HCT116 (cell line): ENCODE data around the gene AGTR1. TPM values are rescaled to one million over a fixed set of nuclear protein-coding genes. Genes with fewer than 3 reads are reported as not detected.

Experiments
- ATAC-seq: fragments of 200-7000 bp; cut with Tn5 transposase; 2 replicates; pipeline ENCODE4 v1.9.1; 2020; ENCODE audit warnings: mild to moderate bottlenecking, moderate library complexity
- BruUV-seq: library from RNA; stranded (reverse); fragments of 400-500 nt; replicated peaks from 2 replicates; lab custom pipeline; 2021; lab: Mats Ljungman, UMichigan
- CTCF ChIA-PET: fragments of 300-600 bp; sonication (Branson Sonifier 250); formaldehyde crosslinking; loops from one replicate; lab custom pipeline; 2021; ENCODE audit warnings: antibody characterized with exemption; lab: Charles Lee
- POLR2A ChIA-PET: fragments of 300-600, 350-600 bp; sonication (Branson Sonifier 250); formaldehyde crosslinking; loops from one replicate; lab custom pipeline; 2021; ENCODE audit warnings: antibody characterized with exemption; lab: Charles Lee
- RAD21 ChIA-PET, 2 experiments: fragments of 300-600 bp; sonication (Branson Sonifier 250); formaldehyde crosslinking; loops; one replicate each; lab custom pipeline; 2023; ENCODE audit warnings: low total read pairs in 2 of 2; ENCODE audit not compliant: uncharacterized antibody in 2 of 2, unreplicated experiment in 2 of 2, low non-redundant PET in 1 of 2; lab: Charles Lee
- DNase-seq: peaks from one replicate; pipeline ENCODE4 v3.0.0-alpha.2; 2010; ENCODE audit warnings: low read depth, low spot score
- H2AFZ ChIP-seq: fragments of 200-600 bp; shearing (Covaris generic), sonication (generic); 2 replicates; pipeline ENCODE4 v1.6.1; 2017; ENCODE audit warnings: low read depth, mixed run types, mixed read lengths, antibody characterized with exemption, low read length; ENCODE audit not compliant: poor library complexity, severe bottlenecking
- H3K27ac ChIP-seq: 2 replicates; pipeline ENCODE4 v1.5.1; 2012; ENCODE audit warnings: low read depth, low read length
- H3K27me3 ChIP-seq: fragments of 200-600 bp; sonication (generic); 2 replicates; pipeline ENCODE4 v1.6.1; 2016; ENCODE audit warnings: mixed run types, low read length, mixed read lengths; ENCODE audit not compliant: insufficient read depth
- H3K36me3 ChIP-seq, 2 experiments: fragments of 200-500 bp in 1 of 2; fragments of 200-600 bp in 1 of 2; sonication (Bioruptor generic) in 1 of 2; sonication (generic) in 1 of 2; 2 replicates each; pipeline versions ENCODE4 v1.5.1 to v1.6.1; 2014 to 2016; ENCODE audit warnings: low read length in 2 of 2, inconsistent platforms in 1 of 2, mixed read lengths in 1 of 2, mixed run types in 1 of 2; ENCODE audit not compliant: insufficient read depth in 2 of 2, control insufficient read depth in 1 of 2
- H3K4me1 ChIP-seq, 2 experiments: fragments of 200-600 bp in 1 of 2; sonication (generic) in 1 of 2; 2 replicates each; pipeline versions ENCODE4 v1.5.1 to v1.6.1; 2012 to 2017; ENCODE audit warnings: low read length in 2 of 2, inconsistent platforms in 1 of 2, mild to moderate bottlenecking in 1 of 2, mixed read lengths in 1 of 2, mixed run types in 1 of 2, moderate library complexity in 1 of 2; ENCODE audit not compliant: insufficient read depth in 2 of 2, control insufficient read depth in 1 of 2
- H3K4me2 ChIP-seq: fragments of 200-600 bp; sonication (generic); 2 replicates; pipeline ENCODE4 v1.6.1; 2017; ENCODE audit warnings: mixed run types, low read length, mixed read lengths
- H3K4me3 ChIP-seq, 2 experiments: fragments of 200-600 bp in 1 of 2; sonication (generic) in 1 of 2; replicated peaks in 1 of 2; 2 replicates each; pipeline ENCODE4 v1.5.1; 2011 to 2016; ENCODE audit warnings: low read length in 2 of 2, control low read depth in 1 of 2, low read depth in 1 of 2, mild to moderate bottlenecking in 1 of 2, mixed read lengths in 1 of 2, mixed run types in 1 of 2
- H3K79me2 ChIP-seq: fragments of 200-600 bp; sonication (generic); 2 replicates; pipeline ENCODE4 v1.6.1; 2017; ENCODE audit warnings: mild to moderate bottlenecking, mixed run types, low read length, moderate library complexity, mixed read lengths; ENCODE audit not compliant: insufficient read depth
- H3K9ac ChIP-seq: fragments of 200-600 bp; sonication (generic); 2 replicates; pipeline ENCODE4 v1.6.1; 2016; ENCODE audit warnings: low read length, mixed read lengths
- H3K9me2 ChIP-seq: fragments of 200-600 bp; sonication (generic), shearing (Covaris generic); 2 replicates; pipeline ENCODE4 v1.6.1; 2017; ENCODE audit warnings: mixed run types, mild to moderate bottlenecking, moderate library complexity; ENCODE audit not compliant: insufficient read depth
- H3K9me3 ChIP-seq, 2 experiments: fragments of 200-500 bp in 1 of 2; fragments of 200-600 bp in 1 of 2; sonication (Bioruptor generic) in 1 of 2; sonication (generic) in 1 of 2; 2 replicates each; pipeline ENCODE4 v1.6.1; 2014 to 2017; ENCODE audit warnings: low read length in 2 of 2, mixed read lengths in 2 of 2, inconsistent platforms in 1 of 2, low read depth in 1 of 2, mild to moderate bottlenecking in 1 of 2, mixed run types in 1 of 2, moderate library complexity in 1 of 2; ENCODE audit not compliant: control insufficient read depth in 1 of 2, insufficient read depth in 1 of 2
- H4K20me1 ChIP-seq: fragments of 200-600 bp; sonication (generic), shearing (Covaris generic); 2 replicates; pipeline ENCODE4 v1.6.1; 2017; ENCODE audit warnings: mixed run types, mild to moderate bottlenecking, moderate library complexity; ENCODE audit not compliant: insufficient read depth
- CEBPB ChIP-seq: IDR thresholded peaks from 2 replicates; pipeline ENCODE4 v1.6.1; 2012; ENCODE audit warnings: low read depth
- ELF1 ChIP-seq: IDR thresholded peaks from 2 replicates; pipeline ENCODE4 v1.6.1; 2012; ENCODE audit warnings: low read depth, borderline replicate concordance
- EZH2 ChIP-seq: fragments of 200-600 bp; sonication (generic); IDR thresholded peaks from 2 replicates; pipeline ENCODE4 v1.6.1; 2017; ENCODE audit warnings: antibody characterized with exemption, mixed run types
- EZH2phosphoT487 ChIP-seq: fragments of 200-600 bp; IDR thresholded peaks from 2 replicates; pipeline ENCODE4 v1.6.1; 2018; ENCODE audit warnings: antibody characterized with exemption, borderline replicate concordance
- RAD21 ChIP-seq: IDR thresholded peaks from 2 replicates; pipeline ENCODE4 v1.6.1; 2012; ENCODE audit warnings: low read depth, mild to moderate bottlenecking
- SIN3A ChIP-seq: IDR thresholded peaks from 2 replicates; pipeline ENCODE4 v1.6.1; 2012; ENCODE audit warnings: low read depth
- SP1 ChIP-seq: IDR thresholded peaks from 2 replicates; pipeline ENCODE4 v1.6.1; 2012; ENCODE audit warnings: low read depth
- TCF7L2 ChIP-seq: IDR thresholded peaks from 2 replicates; pipeline ENCODE4 v1.7.0; 2011; ENCODE audit warnings: borderline replicate concordance, inconsistent platforms; ENCODE audit not compliant: insufficient read depth, insufficient read length; ENCODE audit errors: extremely low read depth
- YY1 ChIP-seq: IDR thresholded peaks from 2 replicates; pipeline ENCODE4 v1.6.1; 2011; ENCODE audit warnings: low read length, low read depth, moderate library complexity, mild to moderate bottlenecking; ENCODE audit not compliant: insufficient replicate concordance; ENCODE audit errors: extremely low read depth
- ZFX ChIP-seq: fragments of 450-650 bp; IDR thresholded peaks from 2 replicates; pipeline ENCODE4 v1.6.1; 2017
- intact Hi-C: fragments of 100-400 bp; cut with micrococcal nuclease; formaldehyde crosslinking; loops from 2 replicates; pipeline ENCODE4 v1.10.0; 2022
- total RNA-seq: library from RNA; stranded (reverse); gene quantifications from one replicate; pipeline ENCODE4 v1.2.1, GENCODE V29; 2021; ENCODE audit not compliant: unreplicated experiment
- TF ChIP-seq, protein P1 (sequence below): IDR thresholded peaks from 2 replicates; pipeline ENCODE4 v1.6.1; 2012
- TF ChIP-seq, protein P2 (sequence below): IDR thresholded peaks from 2 replicates; pipeline ENCODE4 v1.6.1; 2011; ENCODE audit warnings: mild to moderate bottlenecking, low read length, moderate library complexity; ENCODE audit not compliant: insufficient replicate concordance; ENCODE audit errors: extremely low read depth
- TF ChIP-seq, protein P3 (sequence below): IDR thresholded peaks from 2 replicates; pipeline ENCODE4 v1.6.1; 2012
- TF ChIP-seq, protein P4 (sequence below), 3 experiments: fragments of 200-600 bp in 1 of 3; sonication (generic) in 1 of 3; IDR thresholded peaks in 2 of 3; conservative IDR thresholded peaks in 1 of 3; 2 replicates each; pipeline ENCODE4 v1.5.1; 2012 to 2017; ENCODE audit warnings: low read depth in 2 of 3, low read length in 2 of 3, antibody characterized with exemption in 1 of 3, borderline replicate concordance in 1 of 3, control low read depth in 1 of 3, mild to moderate bottlenecking in 1 of 3, mixed read lengths in 1 of 3, mixed run types in 1 of 3, moderate library complexity in 1 of 3; ENCODE audit not compliant: insufficient read depth in 1 of 3
- TF ChIP-seq, protein P5 (sequence below): IDR thresholded peaks from 2 replicates; pipeline ENCODE4 v1.6.1; 2012; ENCODE audit warnings: low read depth

AGTR1 gene
- total RNA-seq, 1 experiment from 2014 or later: not detected

DNA sequence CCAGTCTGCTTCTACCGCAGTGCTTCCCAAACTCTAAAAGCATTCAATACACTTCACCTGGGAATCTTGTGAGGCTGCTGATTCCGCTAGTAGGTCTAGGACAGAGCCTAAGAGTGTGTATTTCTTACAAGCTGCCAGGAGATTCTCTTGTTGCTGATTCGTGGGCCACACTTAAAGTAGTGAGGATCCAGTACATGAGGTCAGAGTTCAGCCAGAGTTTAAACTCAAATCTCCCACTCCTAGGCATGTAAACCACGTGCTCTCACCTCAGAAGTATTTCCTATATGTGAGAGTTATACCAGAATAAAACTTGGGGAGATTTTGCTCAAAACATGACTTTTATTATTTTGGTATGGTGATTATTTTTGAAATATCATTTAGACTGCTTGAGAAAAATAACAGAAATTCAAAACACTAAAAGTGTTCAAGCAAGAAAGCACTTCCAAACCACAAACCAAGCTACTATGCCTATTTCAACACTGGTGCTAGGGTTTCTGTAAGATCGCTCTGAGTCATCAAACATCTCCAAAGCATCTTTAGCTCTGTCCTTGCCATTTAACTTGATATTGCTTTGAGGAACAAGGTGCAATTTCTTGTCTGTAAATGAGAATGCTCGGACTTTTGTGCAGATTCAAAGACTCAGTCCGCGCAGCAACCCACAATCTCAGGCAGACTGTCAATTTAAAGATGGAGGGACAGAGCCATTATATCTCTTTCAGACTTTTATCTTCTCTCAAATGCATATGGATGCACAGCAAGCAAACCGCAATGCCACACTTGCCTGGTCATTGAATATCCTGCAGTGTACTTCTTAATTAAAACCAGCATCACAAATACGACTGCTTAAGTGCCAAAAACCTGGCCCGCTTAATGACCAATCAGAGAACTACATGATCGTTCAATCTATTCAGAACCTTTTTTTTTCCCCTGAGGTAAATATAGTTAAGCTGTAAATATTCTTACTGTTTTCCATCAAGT, 59.8 kb downstream of the AGTR1 start:
- BruUV-seq: no TSS peak
- Histone ChIP-seq H3K27ac (no peak overlapping the region), H3K4me2 (no peak overlapping the region), H3K4me3 (no peak overlapping the region), H2AFZ (no peak overlapping the region), H3K4me1 (peaks cover 0 to 11% of the 10 kb centered on the region in 2 experiments; a peak in 2 of 4 replicates), H3K9me2 (no peaks in the 10 kb centered on the region), H3K9ac (no peak overlapping the region)
- DNase-seq: no peak
- POLR2A ChIA-PET: no interaction called here
- TF ChIP-seq, protein P1, sequence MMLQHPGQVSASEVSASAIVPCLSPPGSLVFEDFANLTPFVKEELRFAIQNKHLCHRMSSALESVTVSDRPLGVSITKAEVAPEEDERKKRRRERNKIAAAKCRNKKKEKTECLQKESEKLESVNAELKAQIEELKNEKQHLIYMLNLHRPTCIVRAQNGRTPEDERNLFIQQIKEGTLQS: no peak
- TF ChIP-seq ELF1: no peak
- TF ChIP-seq, protein P2, sequence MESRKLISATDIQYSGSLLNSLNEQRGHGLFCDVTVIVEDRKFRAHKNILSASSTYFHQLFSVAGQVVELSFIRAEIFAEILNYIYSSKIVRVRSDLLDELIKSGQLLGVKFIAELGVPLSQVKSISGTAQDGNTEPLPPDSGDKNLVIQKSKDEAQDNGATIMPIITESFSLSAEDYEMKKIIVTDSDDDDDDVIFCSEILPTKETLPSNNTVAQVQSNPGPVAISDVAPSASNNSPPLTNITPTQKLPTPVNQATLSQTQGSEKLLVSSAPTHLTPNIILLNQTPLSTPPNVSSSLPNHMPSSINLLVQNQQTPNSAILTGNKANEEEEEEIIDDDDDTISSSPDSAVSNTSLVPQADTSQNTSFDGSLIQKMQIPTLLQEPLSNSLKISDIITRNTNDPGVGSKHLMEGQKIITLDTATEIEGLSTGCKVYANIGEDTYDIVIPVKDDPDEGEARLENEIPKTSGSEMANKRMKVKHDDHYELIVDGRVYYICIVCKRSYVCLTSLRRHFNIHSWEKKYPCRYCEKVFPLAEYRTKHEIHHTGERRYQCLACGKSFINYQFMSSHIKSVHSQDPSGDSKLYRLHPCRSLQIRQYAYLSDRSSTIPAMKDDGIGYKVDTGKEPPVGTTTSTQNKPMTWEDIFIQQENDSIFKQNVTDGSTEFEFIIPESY: no peak
- TF ChIP-seq TCF7L2: no peak
- TF ChIP-seq SP1: no peak
- no peak for TF ChIP-seq RAD21
- TF ChIP-seq ZFX: no peak
- no peak for TF ChIP-seq CEBPB
- TF ChIP-seq, protein P3, sequence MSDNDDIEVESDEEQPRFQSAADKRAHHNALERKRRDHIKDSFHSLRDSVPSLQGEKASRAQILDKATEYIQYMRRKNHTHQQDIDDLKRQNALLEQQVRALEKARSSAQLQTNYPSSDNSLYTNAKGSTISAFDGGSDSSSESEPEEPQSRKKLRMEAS: no peak
- no peak for TF ChIP-seq EZH2phosphoT487
- TF ChIP-seq SIN3A: no peak
- TF ChIP-seq YY1: no peak
- no peak for TF ChIP-seq EZH2
- TF ChIP-seq, protein P4, sequence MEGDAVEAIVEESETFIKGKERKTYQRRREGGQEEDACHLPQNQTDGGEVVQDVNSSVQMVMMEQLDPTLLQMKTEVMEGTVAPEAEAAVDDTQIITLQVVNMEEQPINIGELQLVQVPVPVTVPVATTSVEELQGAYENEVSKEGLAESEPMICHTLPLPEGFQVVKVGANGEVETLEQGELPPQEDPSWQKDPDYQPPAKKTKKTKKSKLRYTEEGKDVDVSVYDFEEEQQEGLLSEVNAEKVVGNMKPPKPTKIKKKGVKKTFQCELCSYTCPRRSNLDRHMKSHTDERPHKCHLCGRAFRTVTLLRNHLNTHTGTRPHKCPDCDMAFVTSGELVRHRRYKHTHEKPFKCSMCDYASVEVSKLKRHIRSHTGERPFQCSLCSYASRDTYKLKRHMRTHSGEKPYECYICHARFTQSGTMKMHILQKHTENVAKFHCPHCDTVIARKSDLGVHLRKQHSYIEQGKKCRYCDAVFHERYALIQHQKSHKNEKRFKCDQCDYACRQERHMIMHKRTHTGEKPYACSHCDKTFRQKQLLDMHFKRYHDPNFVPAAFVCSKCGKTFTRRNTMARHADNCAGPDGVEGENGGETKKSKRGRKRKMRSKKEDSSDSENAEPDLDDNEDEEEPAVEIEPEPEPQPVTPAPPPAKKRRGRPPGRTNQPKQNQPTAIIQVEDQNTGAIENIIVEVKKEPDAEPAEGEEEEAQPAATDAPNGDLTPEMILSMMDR (IDR thresholded peaks at IDR 0.05 in 2 of 3, conservative IDR thresholded peaks at IDR 0.05 in 1 of 3; ENCODE audit: borderline replicate concordance in 1 of 3, insufficient read depth in 1 of 3, low read depth in 2 of 3, low read length in 2 of 3): no peak
- TF ChIP-seq, protein P5, sequence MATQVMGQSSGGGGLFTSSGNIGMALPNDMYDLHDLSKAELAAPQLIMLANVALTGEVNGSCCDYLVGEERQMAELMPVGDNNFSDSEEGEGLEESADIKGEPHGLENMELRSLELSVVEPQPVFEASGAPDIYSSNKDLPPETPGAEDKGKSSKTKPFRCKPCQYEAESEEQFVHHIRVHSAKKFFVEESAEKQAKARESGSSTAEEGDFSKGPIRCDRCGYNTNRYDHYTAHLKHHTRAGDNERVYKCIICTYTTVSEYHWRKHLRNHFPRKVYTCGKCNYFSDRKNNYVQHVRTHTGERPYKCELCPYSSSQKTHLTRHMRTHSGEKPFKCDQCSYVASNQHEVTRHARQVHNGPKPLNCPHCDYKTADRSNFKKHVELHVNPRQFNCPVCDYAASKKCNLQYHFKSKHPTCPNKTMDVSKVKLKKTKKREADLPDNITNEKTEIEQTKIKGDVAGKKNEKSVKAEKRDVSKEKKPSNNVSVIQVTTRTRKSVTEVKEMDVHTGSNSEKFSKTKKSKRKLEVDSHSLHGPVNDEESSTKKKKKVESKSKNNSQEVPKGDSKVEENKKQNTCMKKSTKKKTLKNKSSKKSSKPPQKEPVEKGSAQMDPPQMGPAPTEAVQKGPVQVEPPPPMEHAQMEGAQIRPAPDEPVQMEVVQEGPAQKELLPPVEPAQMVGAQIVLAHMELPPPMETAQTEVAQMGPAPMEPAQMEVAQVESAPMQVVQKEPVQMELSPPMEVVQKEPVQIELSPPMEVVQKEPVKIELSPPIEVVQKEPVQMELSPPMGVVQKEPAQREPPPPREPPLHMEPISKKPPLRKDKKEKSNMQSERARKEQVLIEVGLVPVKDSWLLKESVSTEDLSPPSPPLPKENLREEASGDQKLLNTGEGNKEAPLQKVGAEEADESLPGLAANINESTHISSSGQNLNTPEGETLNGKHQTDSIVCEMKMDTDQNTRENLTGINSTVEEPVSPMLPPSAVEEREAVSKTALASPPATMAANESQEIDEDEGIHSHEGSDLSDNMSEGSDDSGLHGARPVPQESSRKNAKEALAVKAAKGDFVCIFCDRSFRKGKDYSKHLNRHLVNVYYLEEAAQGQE: no peak
- TF ChIP-seq, all 23 proteins: peak for 0
- RAD21 ChIA-PET: no interaction called here
- Histone ChIP-seq H3K27me3 (no peaks in the 10 kb centered on the region), H3K79me2 (no peaks in the 10 kb centered on the region), H3K36me3 (no peaks in the 10 kb centered on the region), H3K9me3 (no peaks in the 10 kb centered on the region), H4K20me1 (no peaks in the 10 kb centered on the region)
- CTCF ChIA-PET: interaction anchor here (1.3 kb wide), 1 partner anchor 30 kb away, joined by 5 read pairs; no protein-coding TSS in a partner anchor
- no peak for ATAC-seq
- intact Hi-C loops: no loop called here
